Measurements from ENCODE around the gene WNK4.
"Not testable (repeated sequence)": the region's sequence is repeated elsewhere in the genome, so short reads cannot be mapped to it uniquely, and the experiment has no call there.

The WNK4 gene

DNA sequence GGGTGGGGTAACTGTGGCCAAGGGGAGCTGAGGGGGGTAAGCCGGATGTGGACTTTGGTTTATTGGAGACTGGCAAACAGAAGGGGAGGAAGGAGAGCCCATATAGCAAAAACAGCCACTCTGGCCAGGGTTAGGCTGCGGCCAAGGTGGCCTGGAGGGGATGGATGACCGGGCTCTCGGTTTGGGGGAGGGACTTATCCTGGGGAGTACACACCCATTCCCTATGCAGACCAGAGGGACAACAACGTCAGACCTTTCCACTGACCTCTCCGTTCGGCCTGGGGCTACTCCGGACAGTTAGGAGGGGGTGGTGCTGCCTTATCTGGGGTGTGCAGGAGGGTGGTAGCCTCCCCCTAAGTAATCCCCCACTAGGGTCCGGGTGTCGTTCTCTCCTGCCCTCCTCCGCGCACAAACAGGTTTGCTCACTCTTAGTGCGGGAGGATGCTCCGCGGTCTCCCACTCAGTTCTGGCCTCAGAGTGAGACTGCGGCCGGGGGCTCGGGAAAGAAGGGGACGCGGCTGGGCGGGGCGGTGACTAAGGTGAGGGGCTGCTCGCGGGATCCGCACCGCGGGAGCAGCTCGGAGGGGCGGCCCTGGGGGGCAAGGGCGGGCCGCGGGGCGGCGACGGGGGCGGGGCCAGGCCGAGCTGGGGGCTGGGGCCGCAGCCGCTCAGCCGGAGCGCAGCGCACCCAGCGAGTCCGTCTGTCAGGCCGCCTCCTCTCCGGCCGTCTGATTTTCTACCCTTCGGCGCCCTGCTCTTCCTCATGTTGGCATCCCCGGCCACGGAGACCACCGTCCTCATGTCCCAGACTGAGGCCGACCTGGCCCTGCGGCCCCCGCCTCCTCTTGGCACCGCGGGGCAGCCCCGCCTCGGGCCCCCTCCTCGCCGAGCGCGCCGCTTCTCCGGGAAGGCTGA is at the start of gene WNK4:
Gene WNK4, plus strand, starts transcription at position 675 of the 915 bp plus-strand sequence. Its CDS starts 89 bp downstream, at position 764.
- peak in 1 of 56 donors; percentile 17 for DNase-seq

DNA sequence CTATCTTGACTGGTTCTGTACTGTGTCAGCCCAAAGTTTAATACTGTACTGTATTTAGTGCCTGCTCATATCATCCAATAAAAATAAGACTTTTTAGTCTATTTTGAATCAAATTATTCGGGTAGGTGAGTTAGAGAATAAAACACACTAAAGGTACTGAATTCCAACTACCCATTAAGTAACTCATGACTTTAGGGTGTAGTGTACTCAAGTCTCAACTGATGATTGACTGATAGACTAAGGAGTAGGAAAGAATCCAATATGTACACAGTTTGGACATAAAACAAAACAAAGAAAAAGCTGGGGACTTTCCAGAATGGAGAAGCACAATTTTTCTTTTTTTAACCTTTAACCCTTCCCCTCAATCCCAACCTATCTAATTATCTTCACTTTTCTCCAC is 39.7 kb upstream of the WNK4 start:
- DNase-seq, result no peak

DNA sequence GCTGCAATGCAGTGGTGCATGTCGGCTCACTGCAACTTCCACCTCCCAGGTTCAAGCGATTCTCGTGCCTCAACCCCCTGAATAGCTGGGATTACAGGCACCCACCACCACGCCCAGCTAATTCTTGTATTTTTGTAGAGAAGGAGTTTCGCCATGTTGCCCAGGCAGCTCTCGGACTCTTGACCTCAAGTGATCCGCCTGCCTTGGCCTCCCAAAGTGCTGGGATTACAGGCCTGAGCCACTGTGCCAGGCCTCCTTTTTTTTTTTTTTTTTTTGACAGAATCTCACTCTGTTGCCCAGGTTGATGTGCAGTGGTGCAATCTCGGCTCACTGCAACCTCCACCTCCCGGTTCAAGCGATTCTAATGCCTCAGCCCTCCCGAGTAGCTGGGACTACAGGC is 37.5 kb upstream of the WNK4 start:
- DNase-seq, result not testable (repeated sequence)

DNA sequence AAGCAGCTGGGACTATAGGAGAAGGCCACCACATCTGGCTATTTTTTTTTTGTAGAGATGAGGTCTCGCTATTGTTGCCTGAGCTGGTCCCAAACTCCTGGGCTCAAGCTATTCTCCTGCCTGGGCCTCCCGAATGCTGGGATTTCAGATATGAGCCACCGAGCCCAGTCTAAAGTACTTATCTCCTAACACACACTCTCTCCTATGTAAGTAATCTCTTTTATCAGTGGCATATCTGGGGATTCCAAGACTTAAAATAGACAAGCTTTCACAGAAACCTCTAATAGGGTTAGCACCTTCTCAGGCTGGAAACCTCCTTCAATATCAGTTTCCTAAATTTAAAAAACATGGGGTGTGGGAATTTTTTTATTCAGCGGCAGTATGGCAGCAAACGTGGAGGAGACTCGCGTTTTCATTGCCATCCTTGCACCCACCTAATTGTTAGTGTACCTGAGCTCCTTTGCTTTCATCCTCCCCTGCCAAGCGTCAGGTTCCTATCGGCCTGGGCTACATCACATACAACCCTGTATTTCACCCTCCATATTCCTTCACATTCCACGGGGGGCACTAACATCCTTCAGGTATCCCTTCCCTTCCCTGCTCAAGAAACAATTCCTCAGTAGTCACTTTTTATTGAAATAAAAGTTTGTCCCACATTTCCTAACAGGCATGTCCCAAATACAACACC is 36.7 kb upstream of the WNK4 start:
- DNase-seq, result no peak

DNA sequence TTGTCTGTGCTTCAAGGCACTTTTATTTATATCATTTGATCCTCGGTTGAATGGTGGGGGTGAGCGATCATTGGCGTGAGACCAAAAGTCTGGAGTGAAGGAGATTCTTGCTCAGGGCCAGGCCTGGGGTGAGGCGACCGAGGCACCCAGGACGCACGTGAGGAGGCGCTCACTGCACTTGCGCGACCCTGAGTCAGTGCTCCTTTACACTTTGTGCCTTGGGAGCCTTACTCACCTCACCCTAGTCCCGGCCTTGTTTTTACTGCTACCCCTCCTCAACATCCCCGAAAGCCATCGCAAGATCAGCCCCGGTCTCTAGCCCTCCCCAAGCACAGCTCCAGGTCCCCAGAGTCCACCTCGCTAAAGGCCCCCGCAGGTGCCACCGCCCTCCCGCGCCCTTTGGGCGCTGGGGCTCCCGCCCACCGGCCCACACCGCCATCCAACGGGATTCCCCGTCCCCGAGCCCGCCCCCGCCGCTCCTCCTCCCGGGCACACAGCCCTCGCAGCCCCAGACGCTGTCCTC is 36.1 kb upstream of the WNK4 start:
- DNase-seq, result peak in 39 of 56 donors; percentile 34 to 83 (median 64)

DNA sequence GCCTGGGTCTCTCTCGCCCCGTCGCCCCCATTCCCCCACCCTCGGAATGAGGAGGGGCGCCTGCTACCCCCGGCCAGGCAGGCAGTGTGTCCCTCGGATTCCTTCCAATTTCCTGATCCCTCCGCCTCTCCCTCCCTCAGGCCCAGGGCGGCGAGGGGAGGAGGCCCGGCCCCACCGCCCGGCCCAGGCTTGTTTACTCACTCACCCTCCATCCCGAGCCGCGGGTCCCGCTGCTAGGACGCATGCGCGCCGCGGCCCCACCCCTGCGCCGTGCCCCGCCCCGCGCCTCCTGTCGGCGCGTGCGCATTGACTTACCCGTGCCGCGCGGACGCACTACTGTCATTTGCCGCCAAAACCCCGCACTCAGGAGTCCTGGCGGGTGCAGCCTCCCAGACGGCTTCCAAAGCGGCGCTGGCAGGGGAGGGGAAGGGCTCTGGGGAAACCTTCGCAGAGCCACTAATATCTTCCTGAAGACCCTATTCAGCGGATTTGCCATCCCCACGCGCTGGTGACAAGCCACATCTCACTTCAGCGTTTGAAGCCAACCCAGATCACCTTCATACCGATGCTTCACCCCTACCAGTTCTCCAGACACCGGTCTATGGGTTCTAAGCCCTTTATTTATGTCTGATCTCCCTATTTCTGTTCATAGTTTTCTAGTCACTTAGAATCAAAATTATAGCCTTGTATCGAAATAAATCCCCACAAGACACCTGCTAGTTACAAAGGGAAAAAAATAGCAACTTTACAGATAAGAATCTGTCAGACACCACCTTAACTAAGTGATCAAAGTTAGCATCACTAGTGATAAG is 35.4 kb upstream of the WNK4 start, which contains the start of gene EZH1:
Gene EZH1, minus strand, starts transcription at position 235 of the 812 bp plus-strand sequence. CDS start 16,099 bp downstream, outside the sequence.
- DNase-seq, result peak in 55 of 56 donors; percentile 22 to 91 (median 85)

DNA sequence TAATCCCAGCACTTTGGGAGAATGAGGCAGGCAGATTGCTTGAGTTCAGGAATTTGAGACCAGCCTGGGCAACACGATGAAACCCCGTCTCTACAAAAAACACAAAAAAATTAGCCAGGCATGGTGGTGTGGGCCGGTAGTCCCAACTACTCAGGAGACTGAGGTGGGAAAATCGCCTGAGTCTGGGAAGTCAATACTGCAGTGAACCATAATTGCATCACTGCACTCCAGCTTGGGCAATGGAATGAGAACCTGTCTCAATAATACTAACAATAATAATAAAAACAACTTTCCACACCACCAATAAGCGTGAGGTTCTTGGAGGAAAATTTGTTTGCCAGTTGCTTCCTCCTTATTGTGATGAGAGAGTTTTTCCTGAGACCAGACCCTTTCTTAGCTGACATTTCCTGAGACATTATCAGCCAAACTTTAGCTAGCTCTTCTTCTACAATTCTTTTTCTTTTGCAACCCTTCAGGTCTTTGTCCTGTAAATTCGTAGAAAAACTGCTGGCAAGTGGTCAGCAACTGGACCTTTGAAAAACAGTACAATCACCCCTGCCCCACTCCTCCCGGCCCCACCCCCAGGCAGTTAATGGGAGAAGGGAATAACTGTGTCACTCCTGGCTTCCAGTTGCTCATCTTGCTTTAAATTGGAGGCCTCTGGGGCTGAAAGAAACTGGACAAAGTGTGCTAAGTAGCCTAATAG is 32.1 kb upstream of the WNK4 start:
- DNase-seq, result peak in 1 of 56 donors; percentile 1

DNA sequence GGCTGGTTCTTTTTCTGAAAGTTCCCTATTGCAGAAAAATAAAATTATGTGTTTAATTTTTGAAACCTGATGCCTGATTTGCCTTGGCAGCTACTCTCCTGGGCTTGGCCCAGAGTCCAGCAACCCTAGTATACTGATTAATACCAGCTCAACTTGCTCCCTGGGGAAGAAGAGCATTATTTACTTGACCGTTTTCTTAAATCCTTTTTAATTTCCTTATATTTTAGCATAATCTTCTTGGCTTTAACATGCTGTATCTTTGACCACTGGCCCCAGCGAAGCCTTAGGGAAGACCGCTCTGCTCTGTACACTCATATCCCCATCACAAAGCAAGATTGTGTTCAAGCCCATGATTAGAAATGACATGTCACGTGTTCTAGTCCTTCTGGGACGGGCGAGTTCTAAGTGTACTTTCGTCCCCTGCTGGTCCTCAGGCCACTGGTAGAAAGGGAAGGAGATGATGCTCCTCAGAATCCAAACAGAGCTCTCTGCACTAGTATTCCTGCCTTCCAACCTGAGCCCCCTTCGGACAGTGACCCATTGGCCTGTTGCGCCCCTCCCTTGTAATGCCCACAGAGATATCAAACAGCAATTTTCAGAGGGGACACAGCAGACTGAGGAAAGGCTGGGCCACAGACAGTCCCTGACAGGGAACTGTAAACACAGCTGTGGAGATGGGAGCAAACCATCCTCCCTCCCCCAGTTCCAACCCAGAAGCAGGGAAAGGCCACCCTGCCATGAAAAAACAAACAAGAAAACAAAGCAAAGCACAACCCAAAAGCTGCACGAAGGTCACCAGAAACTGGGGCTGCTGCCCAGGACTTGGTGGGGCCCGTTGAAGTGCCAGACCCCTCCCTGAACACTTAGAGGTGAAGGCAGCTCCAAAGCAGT is 31.3 kb upstream of the WNK4 start:
- DNase-seq, result peak in 4 of 56 donors; percentile 15 to 27 (median 22)

DNA sequence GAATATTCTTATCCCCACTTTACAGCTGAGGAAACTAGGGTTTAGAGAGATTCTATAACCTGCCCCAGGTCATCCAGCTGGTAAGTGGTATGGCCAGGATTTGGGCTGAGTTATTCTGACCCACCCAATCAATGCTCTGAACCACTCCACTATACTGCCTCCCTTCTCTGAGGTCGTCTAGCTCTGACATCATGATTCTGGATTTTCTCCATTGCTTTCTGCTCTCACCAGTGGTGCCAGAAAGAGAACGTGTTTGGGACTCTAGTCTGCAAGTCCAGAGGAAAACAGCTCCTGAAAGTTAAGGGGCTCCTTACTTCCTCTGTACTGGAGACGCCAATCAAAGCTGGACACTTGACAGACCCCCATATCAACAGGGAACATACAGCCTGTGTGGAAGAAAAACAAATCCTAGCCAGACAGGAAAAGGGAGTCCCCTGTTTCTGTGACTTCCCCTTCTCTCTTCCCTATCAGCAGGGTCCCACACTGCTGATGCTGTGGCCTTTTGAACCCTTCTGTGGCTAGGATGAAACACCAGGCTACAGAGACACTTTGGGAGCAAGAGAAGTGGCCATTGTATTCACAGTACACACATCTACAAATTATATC is 29.6 kb upstream of the WNK4 start:
- DNase-seq, result peak in 1 of 56 donors; percentile 11

DNA sequence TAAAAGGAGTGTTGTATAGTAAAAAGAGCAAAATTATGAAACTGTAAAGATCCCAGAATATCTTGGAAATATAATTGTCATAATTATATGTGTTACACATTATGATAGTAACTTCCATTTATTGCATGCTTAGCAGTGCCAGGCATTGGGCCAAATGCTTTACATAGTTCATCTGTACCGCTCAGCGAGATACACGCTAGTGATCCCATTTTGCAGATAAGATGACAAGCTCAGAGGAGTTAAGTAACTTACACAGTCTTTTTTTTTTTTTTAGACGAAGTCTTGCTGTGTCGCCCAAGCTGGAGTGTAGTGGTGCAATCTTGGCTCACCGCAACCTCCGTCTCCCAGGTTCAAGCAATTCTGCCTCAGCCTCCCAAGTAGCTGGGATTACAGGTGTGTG is 28.8 kb upstream of the WNK4 start:
- DNase-seq, result no peak

DNA sequence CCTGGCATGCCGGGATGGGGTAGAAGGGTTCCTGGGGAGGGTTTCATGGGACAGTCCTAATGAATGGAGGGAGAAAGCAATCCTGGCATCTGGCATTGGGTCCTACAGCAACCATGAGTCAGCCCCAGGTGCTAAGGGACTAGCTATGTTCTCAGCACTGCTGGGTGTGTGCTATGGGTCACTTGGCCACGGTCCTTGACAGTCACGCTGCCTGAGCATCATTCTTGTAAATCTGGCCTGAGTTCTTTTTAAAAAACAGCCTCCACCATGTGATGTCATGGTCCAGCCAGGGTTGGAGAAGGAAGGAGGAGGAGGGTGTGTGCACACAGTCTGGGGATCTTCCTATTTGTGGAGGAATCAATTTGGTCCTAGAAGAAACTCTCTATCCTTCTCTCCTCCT is 25.6 kb upstream of the WNK4 start:
- no peak for DNase-seq

DNA sequence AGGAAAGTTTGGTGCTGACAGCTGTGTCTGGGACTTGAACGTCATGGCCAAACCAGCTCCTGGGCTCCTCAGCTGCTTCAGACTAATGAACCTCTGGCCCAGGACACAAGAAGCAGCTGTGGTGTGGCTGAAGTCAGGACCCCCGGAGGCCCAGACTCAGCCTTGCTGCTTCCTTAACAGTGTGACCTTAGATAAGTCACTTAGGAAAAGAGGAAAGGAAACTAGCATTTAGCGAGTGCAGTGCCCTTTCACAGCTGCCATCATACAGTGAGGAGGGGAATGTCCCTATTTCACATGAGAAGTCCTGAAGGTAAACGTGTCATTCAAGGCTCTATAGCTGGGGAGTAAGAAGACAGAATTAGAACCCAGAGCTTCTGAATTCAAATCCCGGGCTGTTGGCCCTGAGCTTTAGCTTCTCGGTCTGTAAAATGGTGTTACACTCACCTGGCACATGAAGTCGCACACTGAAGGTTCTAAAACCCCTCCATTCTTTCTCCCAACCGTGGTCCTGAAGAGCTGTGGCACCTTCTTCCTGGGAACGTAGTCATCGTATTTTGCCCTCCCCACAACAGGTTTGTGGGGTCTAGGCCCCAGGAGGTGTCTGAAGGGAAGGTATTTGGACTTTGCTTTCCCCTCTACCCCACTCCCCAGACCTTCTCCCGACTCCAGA is 20.3 kb upstream of the WNK4 start:
- DNase-seq, result no peak

DNA sequence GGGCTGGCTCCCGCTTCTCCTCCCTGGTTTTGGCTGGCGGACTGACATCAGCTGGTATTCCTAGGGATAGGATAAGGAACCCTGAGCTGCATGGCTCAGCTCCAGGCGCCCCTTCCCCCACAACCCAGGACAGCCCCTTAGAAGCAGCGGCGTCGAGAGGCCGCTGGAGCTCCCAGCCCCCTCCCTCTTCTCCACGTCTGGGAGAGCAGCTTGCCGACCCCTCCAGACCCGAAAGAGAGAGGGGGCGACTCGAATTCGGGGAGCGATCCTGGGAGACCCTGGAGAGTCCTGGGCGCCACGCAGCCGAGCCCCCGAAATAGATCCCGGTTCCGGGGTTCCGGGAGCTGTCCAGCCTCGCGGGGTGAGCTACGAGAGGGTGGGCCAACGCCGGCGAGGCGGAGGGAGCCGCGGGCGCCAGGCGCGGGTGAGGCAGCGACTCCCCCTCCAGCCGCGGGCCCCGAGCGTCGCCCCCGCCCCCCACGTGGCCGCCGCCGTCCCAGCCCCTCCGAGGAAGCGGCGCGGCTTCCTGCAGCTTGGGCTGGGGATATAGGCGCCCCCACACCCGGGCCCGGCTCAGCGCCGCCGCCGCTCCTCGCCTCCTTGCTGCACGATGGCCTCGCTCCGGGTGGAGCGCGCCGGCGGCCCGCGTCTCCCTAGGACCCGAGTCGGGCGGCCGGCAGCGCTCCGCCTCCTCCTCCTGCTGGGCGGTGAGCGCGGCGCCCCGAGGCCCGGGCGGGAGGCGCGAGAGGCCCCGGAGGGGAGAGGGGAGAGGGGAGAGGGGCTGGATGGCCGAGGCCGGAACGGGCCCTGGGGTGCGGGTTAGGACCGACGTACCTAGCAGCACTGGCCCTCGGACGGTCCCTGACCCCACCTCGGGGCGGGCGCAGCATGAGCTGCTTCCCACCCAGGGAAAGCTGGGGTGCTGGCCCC is 19.5 kb upstream of the WNK4 start, which contains the start of gene RAMP2:
Gene RAMP2, plus strand, starts transcription at position 576 of the 930 bp plus-strand sequence. Its CDS starts 35 bp downstream, at position 611.
- peak in 2 of 56 donors; percentile 18 to 54 for DNase-seq

DNA sequence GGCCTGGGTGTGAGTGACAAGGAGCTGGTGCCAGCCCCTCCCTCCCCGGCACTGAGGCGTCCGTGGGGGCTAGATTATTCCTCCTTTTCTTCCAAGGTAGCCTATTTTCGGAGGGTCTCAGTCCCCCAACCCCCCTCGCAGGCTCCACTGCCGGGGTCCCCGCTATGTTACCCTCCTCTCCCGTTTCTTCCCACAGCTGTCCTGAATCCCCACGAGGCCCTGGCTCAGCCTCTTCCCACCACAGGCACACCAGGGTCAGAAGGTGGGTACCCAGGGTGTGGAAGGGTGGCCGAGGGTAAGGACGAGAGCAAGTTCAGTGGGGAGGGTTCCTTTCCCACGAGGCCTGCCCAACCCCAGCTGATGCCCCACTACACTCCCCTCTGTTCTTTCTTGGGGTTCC is 18.8 kb upstream of the WNK4 start:
- DNase-seq, result no peak

DNA sequence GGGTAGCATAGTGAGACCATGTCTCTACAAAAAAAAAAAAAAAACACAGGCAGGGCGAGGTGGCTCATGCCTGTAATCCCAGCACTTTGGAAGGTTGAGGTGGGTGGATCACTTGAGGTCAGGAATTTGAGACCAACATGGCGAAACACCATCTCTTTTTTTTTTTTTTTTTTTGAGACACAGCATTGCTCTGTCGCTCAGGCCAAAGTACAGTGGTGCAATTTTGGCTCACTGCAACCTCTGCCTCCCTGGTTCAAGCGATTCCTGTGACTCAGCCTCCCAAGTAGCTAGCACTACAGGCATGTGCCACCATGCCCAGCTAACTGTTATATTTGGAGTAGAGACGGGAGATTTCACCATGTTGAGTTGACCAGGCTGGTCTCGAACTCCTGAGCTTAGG is 14.3 kb upstream of the WNK4 start:
- no peak for DNase-seq

DNA sequence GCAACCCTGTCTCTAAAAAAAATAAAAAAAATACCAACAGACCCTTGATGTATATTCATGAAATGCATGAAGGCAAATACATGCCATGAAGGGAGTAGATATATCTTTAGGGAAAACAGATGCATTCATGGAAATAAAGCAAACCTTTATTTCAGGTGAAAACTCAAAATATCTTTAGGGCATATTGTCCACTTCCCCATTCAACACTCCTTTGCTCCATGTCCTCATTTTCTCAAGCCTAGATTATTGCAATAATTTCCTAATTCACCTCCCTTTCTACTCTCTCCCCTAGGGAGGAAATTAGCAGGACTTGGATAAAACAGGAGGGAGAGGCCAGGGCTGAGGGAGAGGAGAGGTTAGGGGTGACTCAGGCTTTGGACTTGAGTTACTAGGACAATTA is 12.9 kb upstream of the WNK4 start:
- DNase-seq, result no peak

DNA sequence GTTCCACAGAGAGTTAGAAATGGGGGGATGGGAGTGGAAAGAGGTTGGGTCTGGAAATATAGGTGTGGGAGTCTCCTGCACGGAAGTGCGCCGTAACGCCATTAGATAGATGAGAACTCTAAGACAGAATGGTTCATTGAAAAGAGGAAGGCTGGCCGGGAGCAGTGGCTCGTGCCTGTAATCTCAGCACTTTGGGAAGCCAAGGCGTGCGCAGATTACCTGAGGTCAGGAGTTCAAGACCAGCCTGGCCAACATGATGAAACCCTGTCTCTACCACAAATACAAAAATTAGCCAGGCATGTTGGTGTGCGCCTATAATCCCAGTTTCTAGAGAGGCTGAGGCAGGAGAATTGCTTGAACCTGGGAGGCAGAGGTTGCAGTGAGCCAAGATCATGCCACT is 12.4 kb upstream of the WNK4 start:
- DNase-seq, result not testable (repeated sequence)
